H9 (cell line): ENCODE data around the gene DARS1. TPM values are rescaled to one million over a fixed set of nuclear protein-coding genes. Genes with fewer than 3 reads are reported as not detected.

Source experiments
- DNase-seq: peaks from one replicate; pipeline ENCODE4 v3.0.0-alpha.2; 2017
- H2AFZ ChIP-seq: one replicate; pipeline ENCODE4 v1.6.1; 2013; ENCODE audit warnings: mild to moderate bottlenecking, low read length, control low read depth, moderate library complexity
- H2AK5ac ChIP-seq: 2 replicates; pipeline ENCODE4 v1.6.1; 2013; ENCODE audit warnings: low read length, control low read depth, mixed read lengths; ENCODE audit not compliant: insufficient read length
- H2BK120ac ChIP-seq: one replicate; pipeline ENCODE4 v1.6.1; 2013; ENCODE audit warnings: low read depth, mild to moderate bottlenecking, low read length, control low read depth, inconsistent platforms; ENCODE audit not compliant: poor library complexity, severe bottlenecking
- H2BK12ac ChIP-seq: 2 replicates; pipeline ENCODE4 v1.6.1; 2013; ENCODE audit warnings: low read length, control low read depth, mixed read lengths, low read depth; ENCODE audit not compliant: insufficient read length
- H2BK15ac ChIP-seq: 2 replicates; pipeline ENCODE4 v1.6.1; 2013; ENCODE audit warnings: low read depth, low read length, control low read depth
- H2BK20ac ChIP-seq: one replicate; pipeline ENCODE4 v1.6.1; 2013; ENCODE audit warnings: low read depth, mild to moderate bottlenecking, low read length, control low read depth, inconsistent platforms; ENCODE audit not compliant: poor library complexity, severe bottlenecking
- H2BK5ac ChIP-seq: 2 replicates; pipeline ENCODE4 v1.6.1; 2013; ENCODE audit warnings: low read length, control low read depth, mixed read lengths; ENCODE audit not compliant: insufficient read length
- H3K14ac ChIP-seq: 2 replicates; pipeline ENCODE4 v1.6.1; 2013; ENCODE audit warnings: low read length, control low read depth; ENCODE audit not compliant: insufficient read depth
- H3K18ac ChIP-seq: 2 replicates; pipeline ENCODE4 v1.6.1; 2013; ENCODE audit warnings: low read depth, mild to moderate bottlenecking, mixed read lengths, low read length, control low read depth; ENCODE audit not compliant: insufficient read length
- H3K23ac ChIP-seq: 2 replicates; pipeline ENCODE4 v1.6.1; 2013; ENCODE audit warnings: low read length, control low read depth, mixed read lengths, low read depth; ENCODE audit not compliant: insufficient read length
- H3K23me2 ChIP-seq: 2 replicates; pipeline ENCODE4 v1.6.1; 2013; ENCODE audit warnings: low read depth, mild to moderate bottlenecking, mixed read lengths, low read length, control low read depth; ENCODE audit not compliant: insufficient read length, poor library complexity, severe bottlenecking
- H3K27ac ChIP-seq: 2 replicates; pipeline ENCODE4 v1.5.1; 2013; ENCODE audit warnings: low read length, control low read depth, mixed read lengths, low read depth; ENCODE audit not compliant: insufficient read length
- H3K27me3 ChIP-seq: 2 replicates; pipeline ENCODE4 v1.6.1; 2013; ENCODE audit warnings: low read length, control low read depth, inconsistent platforms; ENCODE audit not compliant: insufficient read depth
- H3K4ac ChIP-seq: 2 replicates; pipeline ENCODE4 v1.6.1; 2013; ENCODE audit warnings: low read depth, mild to moderate bottlenecking, control low read depth, inconsistent platforms, low read length, moderate library complexity
- H3K4me1 ChIP-seq: 2 replicates; pipeline ENCODE4 v1.6.1; 2013; ENCODE audit warnings: low read length, control low read depth, inconsistent platforms; ENCODE audit not compliant: insufficient read depth
- H3K4me2 ChIP-seq: 2 replicates; pipeline ENCODE4 v1.6.1; 2013; ENCODE audit warnings: low read length, control low read depth, mixed read lengths; ENCODE audit not compliant: insufficient read length, insufficient read depth
- H3K56ac ChIP-seq: 2 replicates; pipeline ENCODE4 v1.6.1; 2013; ENCODE audit warnings: low read depth, mild to moderate bottlenecking, mixed read lengths, low read length, control low read depth; ENCODE audit not compliant: insufficient read length
- H3K79me1 ChIP-seq: 2 replicates; pipeline ENCODE4 v1.6.1; 2013; ENCODE audit warnings: low read depth, mild to moderate bottlenecking, moderate library complexity, low read length, control low read depth, inconsistent platforms; ENCODE audit not compliant: insufficient read depth, poor library complexity, severe bottlenecking
- H3K79me2 ChIP-seq: 2 replicates; pipeline ENCODE4 v1.6.1; 2013; ENCODE audit warnings: low read length, control low read depth, inconsistent platforms; ENCODE audit not compliant: insufficient read depth
- H3K9ac ChIP-seq: 2 replicates; pipeline ENCODE4 v1.6.1; 2013; ENCODE audit warnings: low read length, control low read depth, mixed read lengths; ENCODE audit not compliant: insufficient read length; ENCODE audit errors: extremely low read depth
- H3K9me3 ChIP-seq: one replicate; pipeline ENCODE4 v1.6.1; 2013; ENCODE audit warnings: low read depth, low read length, inconsistent platforms; ENCODE audit not compliant: control insufficient read depth
- H3T11ph ChIP-seq: one replicate; pipeline ENCODE4 v1.6.1; 2013; ENCODE audit warnings: mild to moderate bottlenecking, low read length, control low read depth, inconsistent platforms
- H4K20me1 ChIP-seq: one replicate; pipeline ENCODE4 v1.6.1; 2013; ENCODE audit not compliant: control insufficient read depth, insufficient read length, insufficient read depth
- H4K5ac ChIP-seq: 2 replicates; pipeline ENCODE4 v1.6.1; 2013; ENCODE audit warnings: low read depth, mild to moderate bottlenecking, mixed read lengths, low read length, control low read depth; ENCODE audit not compliant: insufficient read length
- H4K8ac ChIP-seq: replicated peaks from 2 replicates; pipeline ENCODE4 v1.6.1; 2013; ENCODE audit warnings: low read length, control low read depth, mixed read lengths, low read depth; ENCODE audit not compliant: insufficient read length
- H4K91ac ChIP-seq: 2 replicates; pipeline ENCODE4 v1.6.1; 2013; ENCODE audit warnings: low read depth, mild to moderate bottlenecking, moderate library complexity, mixed read lengths, low read length, control low read depth; ENCODE audit not compliant: insufficient read length
- H3K27ac Mint-ChIP-seq, 3 experiments: 2 replicates in 2 of 3; 3 replicates in 1 of 3; pipeline ENCODE4 v1.8.0; 2020 to 2021; ENCODE audit warnings: mixed read lengths in 3 of 3, mild to moderate bottlenecking in 1 of 3, moderate library complexity in 1 of 3
- H3K27me3 Mint-ChIP-seq: 2 replicates; pipeline ENCODE4 v1.8.0; 2021; ENCODE audit warnings: low read depth, mild to moderate bottlenecking, moderate library complexity, mixed read lengths
- H3K36me3 Mint-ChIP-seq, 3 experiments: 2 replicates in 2 of 3; 3 replicates in 1 of 3; pipeline ENCODE4 v1.8.0; 2020 to 2021; ENCODE audit warnings: low read depth in 3 of 3, mixed read lengths in 3 of 3; ENCODE audit not compliant: insufficient read depth in 1 of 3
- H3K4me1 Mint-ChIP-seq, 2 experiments: 2 replicates each; pipeline ENCODE4 v1.8.0; 2020; ENCODE audit warnings: mixed read lengths in 2 of 2
- H3K4me3 Mint-ChIP-seq, 2 experiments: 2 replicates in 1 of 2; 3 replicates in 1 of 2; pipeline ENCODE4 v1.8.0; 2020 to 2021; ENCODE audit warnings: mild to moderate bottlenecking in 2 of 2, mixed read lengths in 2 of 2, moderate library complexity in 1 of 2
- H3K9me3 Mint-ChIP-seq, 2 experiments: 2 replicates in 1 of 2; 3 replicates in 1 of 2; pipeline ENCODE4 v1.8.0; 2020; ENCODE audit warnings: mild to moderate bottlenecking in 2 of 2, mixed read lengths in 2 of 2, moderate library complexity in 1 of 2
- CTCF ChIP-seq: fragments of 200-600 bp; sonication (generic); conservative IDR thresholded peaks from 3 replicates; pipeline ENCODE4 v1.8.0; 2021; ENCODE audit warnings: antibody characterized with exemption, mild to moderate bottlenecking
- WGBS: extraction: QIAGEN DNeasy Blood & Tissue Kit; methylation state at CpG from one replicate; pipeline ENCODE4 v1.1.7; 2013; ENCODE audit warnings: missing lambda C conversion rate, low lambda C conversion rate, mixed read lengths; ENCODE audit not compliant: insufficient read length; ENCODE audit errors: extremely low coverage; 5-methylcytosine and 5-hydroxymethylcytosine counted together
- total RNA-seq: library from RNA; stranded (reverse); gene quantifications from 2 replicates; pipeline ENCODE4 v1.2.1, GENCODE V29; 2021

DARS1 gene
- total RNA-seq, 1 experiment from 2014 or later = 117 TPM

GRCh38 chr2:136025057-136025973 is 39.9 kb upstream of the DARS1 start:
- Histone ChIP-seq H3T11ph (no peak overlapping the region), H4K5ac (no peak overlapping the region), H3K27ac (no peak overlapping the region), H3K79me1 (no peaks in the 10 kb centered on the region), H2AFZ (peak overlapping the region; percentile 86), H4K8ac (no peak overlapping the region), H3K56ac (no peak overlapping the region), H3K23me2 (peaks cover 6% of the 10 kb centered on the region), H3K27me3 (no peaks in the 10 kb centered on the region), H3K4me1 (no peaks in the 10 kb centered on the region; the same call in 1 of the 2 replicates), H2BK120ac (no peak overlapping the region), H3K4me2 (peak overlapping the region; percentile 23), H3K18ac (peak overlapping the region; percentile 72), H3K14ac (peak overlapping the region; percentile 69), H3K9me3 (no peaks in the 10 kb centered on the region), H2AK5ac (no peak overlapping the region), H2BK5ac (no peak overlapping the region), H2BK20ac (no peak overlapping the region), H3K4ac (no peak overlapping the region), H3K9ac (peak overlapping the region; percentile 0), H2BK12ac (no peak overlapping the region), H3K79me2 (no peaks in the 10 kb centered on the region), H3K23ac (no peak overlapping the region), H4K20me1 (no peaks in the 10 kb centered on the region), H2BK15ac (no peak overlapping the region), H4K91ac (no peak overlapping the region)
- peak; percentile 94 for DNase-seq
- peak overlapping the region; percentile 96 to 98 (median 97) for H3K27ac Mint-ChIP-seq
- H3K36me3 Mint-ChIP-seq = 0 out of 7 replicates have a peak, but pooled peaks cover 0 to 2% (median 0%) of the 10 kb centered on the region in 3 experiments
- WGBS = no CpG with 5 or more reads among the region's 43 CpGs
- peaks cover 22 to 32% of the 10 kb centered on the region in 2 experiments for H3K4me1 Mint-ChIP-seq
- TF ChIP-seq CTCF = no peak
- peaks cover 2% of the 10 kb centered on the region; the same call in 1 of the 2 replicates for H3K27me3 Mint-ChIP-seq
- H3K4me3 Mint-ChIP-seq = peak overlapping the region; percentile 67 to 74
- no peaks in the 10 kb centered on the region for H3K9me3 Mint-ChIP-seq
